H1 (cell line): Measurements from ENCODE around the gene RAP1GDS1. TPM values are rescaled to one million over a fixed set of nuclear protein-coding genes. Genes with fewer than 3 reads are reported as not detected.

Experiments used
- CTCF ChIA-PET: fragments of 300-600 bp; sonication (Branson Sonifier 250); formaldehyde crosslinking; loops from one replicate; lab custom pipeline; 2021; ENCODE audit not compliant: partially characterized antibody; lab: Charles Lee
- POLR2A ChIA-PET: fragments of 300-600 bp; sonication (Branson Sonifier 250); formaldehyde crosslinking; loops from one replicate; lab custom pipeline; 2021; ENCODE audit warnings: inconsistent platforms; ENCODE audit not compliant: partially characterized antibody; lab: Charles Lee
- DNase-seq, 2 experiments: peaks; one replicate each; pipeline versions ENCODE4 v3.0.0 to v3.0.0-alpha.2; 2010 to 2022; ENCODE audit warnings: low spot score in 2 of 2, low read depth in 1 of 2, mixed read lengths in 1 of 2
- FAIRE-seq: peaks from 2 replicates; lab custom pipeline; 2011; peaks lifted over from hg19 to GRCh38; lab: Jason Lieb, UNC
- H2AFZ ChIP-seq: 2 replicates; pipeline ENCODE4 v1.8.1; 2012; ENCODE audit warnings: low read length, inconsistent platforms
- H2AK5ac ChIP-seq: 2 replicates; pipeline ENCODE4 v1.6.1; 2013; ENCODE audit warnings: low read depth, low read length
- H2BK120ac ChIP-seq: replicated peaks from 2 replicates; pipeline ENCODE3; 2013; ENCODE audit warnings: low read depth, low read length, inconsistent platforms
- H2BK12ac ChIP-seq: 2 replicates; pipeline ENCODE4 v1.6.1; 2013; ENCODE audit warnings: low read depth, low read length
- H2BK15ac ChIP-seq: 2 replicates; pipeline ENCODE4 v1.6.1; 2013; ENCODE audit warnings: low read length
- H2BK20ac ChIP-seq: 2 replicates; pipeline ENCODE4 v1.6.1; 2013; ENCODE audit warnings: low read length
- H2BK5ac ChIP-seq: 2 replicates; pipeline ENCODE4 v1.6.1; 2013; ENCODE audit warnings: low read depth, low read length
- H3K14ac ChIP-seq: 2 replicates; pipeline ENCODE4 v1.6.1; 2013; ENCODE audit warnings: inconsistent platforms; ENCODE audit not compliant: insufficient read length
- H3K18ac ChIP-seq: 2 replicates; pipeline ENCODE4 v1.6.1; 2013; ENCODE audit warnings: low read length; ENCODE audit errors: extremely low read depth
- H3K23ac ChIP-seq: 2 replicates; pipeline ENCODE4 v1.6.1; 2013; ENCODE audit warnings: inconsistent platforms; ENCODE audit not compliant: insufficient read length
- H3K23me2 ChIP-seq: 2 replicates; pipeline ENCODE4 v1.6.1; 2013; ENCODE audit warnings: low read depth, low read length
- H3K27ac ChIP-seq: 2 replicates; pipeline ENCODE4 v1.6.1; 2011; ENCODE audit warnings: low read depth, low read length, inconsistent platforms
- H3K27me3 ChIP-seq, 4 experiments: replicated peaks in 1 of 4; 1 replicate in 1 of 4; 2 replicates in 3 of 4; pipeline versions ENCODE4 v1.6.1 to v1.8.1; 2011 to 2013; ENCODE audit warnings: low read length in 3 of 4, mild to moderate bottlenecking in 3 of 4, inconsistent platforms in 2 of 4, mixed read lengths in 2 of 4, moderate library complexity in 1 of 4; ENCODE audit not compliant: control insufficient read depth in 3 of 4, insufficient read depth in 3 of 4; ENCODE audit errors: extremely low read depth in 1 of 4
- H3K36me3 ChIP-seq, 4 experiments: 2 replicates each; pipeline versions ENCODE4 v1.6.1 to v1.8.1; 2011 to 2013; ENCODE audit warnings: mild to moderate bottlenecking in 4 of 4, low read length in 3 of 4, moderate library complexity in 2 of 4, control low read depth in 1 of 4, inconsistent platforms in 1 of 4; ENCODE audit not compliant: insufficient read depth in 4 of 4, control insufficient read depth in 2 of 4
- H3K4ac ChIP-seq: replicated peaks from 2 replicates; pipeline ENCODE3; 2013; ENCODE audit warnings: low read length, low read depth, mixed read lengths, inconsistent platforms; ENCODE audit not compliant: insufficient read length
- H3K4me1 ChIP-seq, 4 experiments: replicated peaks in 1 of 4; 1 replicate in 1 of 4; 2 replicates in 3 of 4; pipeline versions ENCODE4 v1.6.1 to v1.8.1; 2011 to 2013; ENCODE audit warnings: low read length in 3 of 4, inconsistent platforms in 2 of 4, mixed read lengths in 1 of 4; ENCODE audit not compliant: insufficient read depth in 4 of 4, control insufficient read depth in 3 of 4
- H3K4me2 ChIP-seq, 2 experiments: 2 replicates each; pipeline versions ENCODE4 v1.6.1 to v1.8.1; 2011 to 2013; ENCODE audit warnings: low read depth in 2 of 2, low read length in 2 of 2, control low read depth in 1 of 2, inconsistent platforms in 1 of 2, mild to moderate bottlenecking in 1 of 2; ENCODE audit not compliant: insufficient read depth in 1 of 2
- H3K4me3 ChIP-seq, 4 experiments: fragments of 200-600, 300-600 bp in 1 of 4; sonication (generic), shearing (Covaris generic), sonication (Bioruptor Twin) in 1 of 4; 2 replicates each; pipeline versions ENCODE4 v1.5.1 to v1.8.1; 2011 to 2016; ENCODE audit warnings: low read length in 4 of 4, low read depth in 3 of 4, control low read depth in 2 of 4, inconsistent platforms in 2 of 4, mild to moderate bottlenecking in 2 of 4, mixed read lengths in 1 of 4, moderate library complexity in 1 of 4; ENCODE audit not compliant: insufficient read depth in 2 of 4; ENCODE audit errors: extremely low read depth in 1 of 4
- H3K56ac ChIP-seq: replicated peaks from 2 replicates; pipeline ENCODE3; 2013; ENCODE audit warnings: low read depth, mild to moderate bottlenecking, mixed read lengths, low read length, inconsistent platforms; ENCODE audit not compliant: insufficient read length
- H3K79me1 ChIP-seq: 2 replicates; pipeline ENCODE4 v1.6.1; 2013; ENCODE audit warnings: low read depth, low read length, control low read depth
- H3K79me2 ChIP-seq, 2 experiments: 2 replicates each; pipeline versions ENCODE4 v1.6.1 to v1.8.1; 2012 to 2013; ENCODE audit warnings: low read length in 2 of 2, mild to moderate bottlenecking in 2 of 2, inconsistent platforms in 1 of 2; ENCODE audit not compliant: insufficient read depth in 2 of 2, control insufficient read depth in 1 of 2
- H3K9ac ChIP-seq, 4 experiments: replicated peaks in 1 of 4; 1 replicate in 1 of 4; 2 replicates in 3 of 4; pipeline versions ENCODE4 v1.6.1 to v1.8.1; 2011 to 2013; ENCODE audit warnings: low read depth in 3 of 4, low read length in 3 of 4, control low read depth in 2 of 4, mild to moderate bottlenecking in 2 of 4, moderate library complexity in 2 of 4, inconsistent platforms in 1 of 4; ENCODE audit errors: extremely low read depth in 1 of 4
- H3K9me3 ChIP-seq, 2 experiments: 2 replicates each; pipeline versions ENCODE4 v1.6.1 to v1.8.1; 2012 to 2013; ENCODE audit warnings: mild to moderate bottlenecking in 2 of 2, moderate library complexity in 2 of 2, control low read depth in 1 of 2, inconsistent platforms in 1 of 2, low read depth in 1 of 2, low read length in 1 of 2, mixed read lengths in 1 of 2; ENCODE audit not compliant: insufficient read depth in 2 of 2
- H4K20me1 ChIP-seq, 2 experiments: replicated peaks in 1 of 2; 2 replicates each; pipeline versions ENCODE3 to v1.8.1; 2011 to 2013; ENCODE audit warnings: inconsistent platforms in 2 of 2, low read length in 2 of 2, mild to moderate bottlenecking in 1 of 2; ENCODE audit not compliant: insufficient read depth in 2 of 2, control insufficient read depth in 1 of 2
- H4K5ac ChIP-seq: 2 replicates; pipeline ENCODE4 v1.6.1; 2013; ENCODE audit warnings: low read length, low read depth, mixed read lengths, inconsistent platforms; ENCODE audit not compliant: insufficient read length
- H4K8ac ChIP-seq: 2 replicates; pipeline ENCODE4 v1.8.0; 2013; ENCODE audit warnings: mild to moderate bottlenecking, moderate library complexity, low read length, inconsistent platforms; ENCODE audit not compliant: insufficient read depth; ENCODE audit errors: extremely low read depth
- H4K91ac ChIP-seq: replicated peaks from 2 replicates; pipeline ENCODE3; 2013; ENCODE audit warnings: low read length, mixed read lengths, inconsistent platforms; ENCODE audit not compliant: insufficient read length
- CREB1 ChIP-seq: IDR thresholded peaks from 2 replicates; pipeline ENCODE4 v1.6.1; 2012; ENCODE audit warnings: inconsistent platforms
- CTCF ChIP-seq, 3 experiments: IDR thresholded peaks; 1 replicate in 2 of 3; 2 replicates in 1 of 3; pipeline versions ENCODE4 v1.5.1 to v1.6.1; 2011; ENCODE audit warnings: low read length in 3 of 3, mild to moderate bottlenecking in 3 of 3, inconsistent platforms in 2 of 3, low read depth in 1 of 3, moderate library complexity in 1 of 3; ENCODE audit not compliant: insufficient read depth in 1 of 3; ENCODE audit errors: control extremely low read depth in 1 of 3
- EZH2 ChIP-seq: fragments of 200-600 bp; sonication (generic); IDR thresholded peaks from 2 replicates; pipeline ENCODE4 v1.7.1; 2012; ENCODE audit warnings: low read depth, mild to moderate bottlenecking, moderate library complexity, low read length, inconsistent platforms; ENCODE audit not compliant: severe bottlenecking
- WGBS, 2 experiments: shearing (Covaris generic) in 1 of 2; methylation state at CpG; one replicate each; pipeline versions ENCODE4 v1.1.6 to v1.1.7; 2013 to 2015; ENCODE audit warnings: low lambda C conversion rate in 2 of 2, mixed read lengths in 2 of 2, inconsistent platforms in 1 of 2, low coverage in 1 of 2, missing lambda C conversion rate in 1 of 2; ENCODE audit not compliant: insufficient replicate concordance in 2 of 2, insufficient coverage in 1 of 2, insufficient read length in 1 of 2; ENCODE audit errors: extremely low coverage in 1 of 2, missing lambda C conversion rate in 1 of 2; 5-methylcytosine and 5-hydroxymethylcytosine counted together
- polyA plus RNA-seq, 7 experiments: library from polyadenylated mRNA; depleted of rRNA in 3 of 7; stranded (reverse) in 5 of 7; unstranded in 2 of 7; fragments of >200 nt in 5 of 7; fragments of 200-250 nt in 2 of 7; gene quantifications; 1 replicate in 5 of 7; 2 replicates in 1 of 7; 4 replicates in 1 of 7; pipeline versions ENCODE4 v1.2.1 to v1.2.3, GENCODE V29; 2011 to 2013; ENCODE audit warnings: missing spikeins in 2 of 7, mixed read lengths in 2 of 7
- total RNA-seq: library from RNA; stranded (reverse); fragmentation: NEBNext Ultra II Directional; extraction: Animal tissue kit (Norgen Biotek cat#: 25700); gene quantifications from 2 replicates; pipeline ENCODE4 v1.2.1, GENCODE V29; 2021

The RAP1GDS1 gene
- total and polyA plus RNA-seq, 2 of the 8 experiments (the other 6 are each of a cell fraction or from before 2014, with no cell fraction given) = 12.8 to 31.9 TPM

GRCh38 chr4:98332017-98332416 is 70.8 kb downstream of the RAP1GDS1 start:
- DNase-seq (no peak), FAIRE-seq (no peak)
- no peak overlapping the region for H3K18ac ChIP-seq
- no peak overlapping the region for H4K91ac ChIP-seq
- H3K9me3 ChIP-seq = peaks cover 23 to 25% of the 10 kb centered on the region in 2 experiments
- H2AFZ ChIP-seq = no peak overlapping the region
- no peak overlapping the region for H2BK120ac ChIP-seq
- CTCF ChIA-PET = no interaction called here
- no peak overlapping the region for H3K14ac ChIP-seq
- H3K79me2 ChIP-seq = no peaks in the 10 kb centered on the region; a peak in 1 of 4 replicates
- peaks cover 0 to 3% (median 0%) of the 10 kb centered on the region in 4 experiments; a peak in 1 of 7 replicates for H3K4me1 ChIP-seq
- H4K20me1 ChIP-seq = no peaks in the 10 kb centered on the region
- POLR2A ChIA-PET = no interaction called here
- H4K8ac ChIP-seq = no peak overlapping the region
- no peak overlapping the region for H2AK5ac ChIP-seq
- H3K4ac ChIP-seq = no peak overlapping the region
- 100% methylated on average over 1 of the region's 1 CpG; no CpG with 5 or more reads in 1 of the 2 experiments for WGBS, 2 experiments
- no peak overlapping the region for H2BK15ac ChIP-seq
- H3K36me3 ChIP-seq = peaks cover 0 to 6% (median 0%) of the 10 kb centered on the region in 4 experiments; a peak in 3 of 8 replicates
- no peak overlapping the region for H3K4me3 ChIP-seq
- H2BK12ac ChIP-seq = no peak overlapping the region
- no peaks in the 10 kb centered on the region for H3K27me3 ChIP-seq
- no peak overlapping the region for H3K56ac ChIP-seq
- no peak overlapping the region for H2BK20ac ChIP-seq
- no peak overlapping the region for H3K27ac ChIP-seq
- H2BK5ac ChIP-seq = no peak overlapping the region
- no peak overlapping the region for H3K23ac ChIP-seq
- H3K79me1 ChIP-seq = no peaks in the 10 kb centered on the region
- no peaks in the 10 kb centered on the region for H3K23me2 ChIP-seq
- H3K4me2 ChIP-seq = no peak overlapping the region
- no peak overlapping the region for H3K9ac ChIP-seq
- no peak overlapping the region for H4K5ac ChIP-seq
- TF ChIP-seq CTCF (IDR thresholded peaks at IDR 0.05; ENCODE audit: control extremely low read depth in 1 of 3, insufficient read depth in 1 of 3, low read depth in 1 of 3, low read length in 3 of 3) (no peak), EZH2 (no peak), CREB1 (no peak)
- TF ChIP-seq, all 59 proteins: peak for 0
